ENCODE data around the gene HK2.

HK2 gene

GRCh38 chr2:74845991-74846390 lies 12.1 kb downstream of the HK2 start:
- Histone ChIP-seq H3K27me3 (ENCODE audit: insufficient read depth, low read length, poor library complexity) (no peaks in the 10 kb centered on the region), H3K27ac (ENCODE audit: low read length) (no peak overlapping the region), H3K36me3 (ENCODE audit: insufficient read depth, low read length) (peaks cover 65% of the 10 kb centered on the region)

GRCh38 chr2:74846481-74846880 lies 12.6 kb downstream of the HK2 start:
- no peak for ATAC-seq (ENCODE audit: insufficient read depth, low read depth)
- Histone ChIP-seq H3K9me3 (ENCODE audit: insufficient read depth, low read length, severe bottlenecking) (no peaks in the 10 kb centered on the region), H3K9ac (ENCODE audit: low read depth, low read length) (no peak overlapping the region), H3K4me1 (ENCODE audit: insufficient read depth, low read length) (peaks cover 33% of the 10 kb centered on the region), H3K4me3 (ENCODE audit: low read depth in 1 of 2, low read length in 2 of 2) (no peak overlapping the region), H3K4me2 (ENCODE audit: insufficient read depth, low read length) (no peak overlapping the region), H3K36me3 (ENCODE audit: insufficient read depth, low read length) (peaks cover 66% of the 10 kb centered on the region), H3K27me3 (ENCODE audit: insufficient read depth, low read length, poor library complexity) (no peaks in the 10 kb centered on the region), H2AFZ (ENCODE audit: low read depth, low read length) (no peak overlapping the region), H4K20me1 (ENCODE audit: insufficient read depth, low read length) (peaks cover 97% of the 10 kb centered on the region), H3K79me2 (ENCODE audit: insufficient read depth, low read length) (peaks cover 100% of the 10 kb centered on the region), H3K27ac (ENCODE audit: low read length) (no peak overlapping the region)
- TF ChIP-seq CTCF (IDR thresholded peaks at IDR 0.05; ENCODE audit: borderline replicate concordance, extremely low read depth, low read length, poor library complexity, severe bottlenecking) (no peak), EZH2 (IDR thresholded peaks at IDR 0.05; ENCODE audit: borderline replicate concordance, low read depth, low read length, severe bottlenecking) (no peak)
- no peak for DNase-seq

More at GRCh38 chr2:74845991-74846390, 12.1 kb downstream of the HK2 start:
- Histone ChIP-seq H2AFZ (ENCODE audit: low read depth, low read length) (no peak overlapping the region), H4K20me1 (ENCODE audit: insufficient read depth, low read length) (peaks cover 97% of the 10 kb centered on the region), H3K79me2 (ENCODE audit: insufficient read depth, low read length) (peaks cover 100% of the 10 kb centered on the region), H3K4me1 (ENCODE audit: insufficient read depth, low read length) (peaks cover 38% of the 10 kb centered on the region), H3K9ac (ENCODE audit: low read depth, low read length) (no peak overlapping the region), H3K9me3 (ENCODE audit: insufficient read depth, low read length, severe bottlenecking) (no peaks in the 10 kb centered on the region), H3K4me3 (ENCODE audit: low read depth in 1 of 2, low read length in 2 of 2) (no peak overlapping the region), H3K4me2 (ENCODE audit: insufficient read depth, low read length) (no peak overlapping the region)
- TF ChIP-seq EZH2 (IDR thresholded peaks at IDR 0.05; ENCODE audit: borderline replicate concordance, low read depth, low read length, severe bottlenecking), result no peak
- TF ChIP-seq CTCF (IDR thresholded peaks at IDR 0.05; ENCODE audit: borderline replicate concordance, extremely low read depth, low read length, poor library complexity, severe bottlenecking), result no peak
- DNase-seq, result no peak
- ATAC-seq (ENCODE audit: insufficient read depth, low read depth), result no peak

GRCh38 chr2:74847070-74847858 lies 13.3 kb downstream of the HK2 start:
- ATAC-seq (ENCODE audit: insufficient read depth, low read depth) (no peak), DNase-seq (no peak)
- Histone ChIP-seq H3K9me3 (ENCODE audit: insufficient read depth, low read length, severe bottlenecking) (no peaks in the 10 kb centered on the region), H3K4me1 (ENCODE audit: insufficient read depth, low read length) (peaks cover 26% of the 10 kb centered on the region), H3K79me2 (ENCODE audit: insufficient read depth, low read length) (peaks cover 100% of the 10 kb centered on the region), H3K9ac (ENCODE audit: low read depth, low read length) (no peak overlapping the region), H3K27me3 (ENCODE audit: insufficient read depth, low read length, poor library complexity) (no peaks in the 10 kb centered on the region), H4K20me1 (ENCODE audit: insufficient read depth, low read length) (peaks cover 97% of the 10 kb centered on the region), H3K27ac (ENCODE audit: low read length) (no peak overlapping the region), H2AFZ (ENCODE audit: low read depth, low read length) (no peak overlapping the region), H3K36me3 (ENCODE audit: insufficient read depth, low read length) (peaks cover 66% of the 10 kb centered on the region), H3K4me2 (ENCODE audit: insufficient read depth, low read length) (no peak overlapping the region), H3K4me3 (ENCODE audit: low read depth in 1 of 2, low read length in 2 of 2) (no peak overlapping the region)
- no peak for TF ChIP-seq CTCF (IDR thresholded peaks at IDR 0.05; ENCODE audit: borderline replicate concordance, extremely low read depth, low read length, poor library complexity, severe bottlenecking)
- no peak for TF ChIP-seq EZH2 (IDR thresholded peaks at IDR 0.05; ENCODE audit: borderline replicate concordance, low read depth, low read length, severe bottlenecking)

Data from DND-41 (cell line).